ENCODE measurements around the gene CETP.

The CETP gene, protein sequence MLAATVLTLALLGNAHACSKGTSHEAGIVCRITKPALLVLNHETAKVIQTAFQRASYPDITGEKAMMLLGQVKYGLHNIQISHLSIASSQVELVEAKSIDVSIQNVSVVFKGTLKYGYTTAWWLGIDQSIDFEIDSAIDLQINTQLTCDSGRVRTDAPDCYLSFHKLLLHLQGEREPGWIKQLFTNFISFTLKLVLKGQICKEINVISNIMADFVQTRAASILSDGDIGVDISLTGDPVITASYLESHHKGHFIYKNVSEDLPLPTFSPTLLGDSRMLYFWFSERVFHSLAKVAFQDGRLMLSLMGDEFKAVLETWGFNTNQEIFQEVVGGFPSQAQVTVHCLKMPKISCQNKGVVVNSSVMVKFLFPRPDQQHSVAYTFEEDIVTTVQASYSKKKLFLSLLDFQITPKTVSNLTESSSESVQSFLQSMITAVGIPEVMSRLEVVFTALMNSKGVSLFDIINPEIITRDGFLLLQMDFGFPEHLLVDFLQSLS
- 0 to 0.49 (median 0.22) reads per million in 4 experiments for total RNA-seq

- DNase-seq: no peak
These were observed at the start of gene CETP for GRCh38 chr16:56961851-56962281. CETP (plus strand) TSS chr16:56961950; CDS start chr16:56961980, 30 bp downstream.

DNA sequence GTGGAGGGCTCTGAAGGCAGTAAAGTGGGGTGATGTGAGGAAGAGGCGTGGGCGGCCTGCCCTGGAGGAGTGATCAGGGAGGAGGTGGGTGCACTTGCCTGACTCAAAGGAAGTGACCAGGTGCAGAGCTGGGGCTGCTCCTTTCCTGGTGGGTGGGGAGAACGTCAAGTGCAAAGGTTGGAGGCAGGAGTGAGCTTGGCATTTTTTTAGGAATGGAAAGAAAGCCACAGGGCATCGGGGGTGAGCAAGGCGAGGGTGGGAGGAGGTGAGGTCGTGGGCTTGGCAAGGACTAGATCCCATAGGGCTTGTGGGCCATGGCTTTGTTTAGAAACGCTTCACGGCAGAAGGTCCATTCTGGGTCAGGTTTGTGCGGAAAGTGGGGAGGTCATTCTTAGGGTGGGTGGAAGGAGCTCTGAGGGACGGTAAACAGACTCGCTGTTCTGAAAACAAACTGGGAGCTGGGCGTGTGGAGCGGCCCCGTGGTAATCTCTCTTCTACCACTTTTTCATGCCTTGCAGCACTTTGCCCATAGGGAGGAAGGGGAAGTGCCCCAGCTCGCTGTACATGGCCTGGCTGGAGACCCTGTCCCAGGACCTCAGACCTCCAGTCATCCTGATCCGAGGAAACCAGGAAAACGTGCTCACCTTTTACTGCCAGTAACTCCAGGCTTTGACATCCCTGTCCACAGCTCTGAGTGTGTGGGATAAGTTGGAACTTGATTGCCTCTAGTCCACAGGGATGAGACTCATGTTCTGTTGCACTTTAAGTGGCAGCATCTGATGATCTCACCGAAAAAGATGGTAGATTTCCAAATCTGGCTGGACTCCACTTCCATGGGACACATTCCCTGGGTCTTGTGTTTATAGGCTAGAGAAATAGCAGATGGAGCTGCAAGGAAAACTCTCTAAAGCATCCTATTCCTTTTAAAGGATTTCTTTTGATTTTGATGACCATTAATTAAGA is 48.7 kb upstream of the CETP start:
- no peak for DNase-seq

GRCh38 chr16:56914896-56915295 is 46.9 kb upstream of the CETP start:
- DNase-seq: no peak

DNA sequence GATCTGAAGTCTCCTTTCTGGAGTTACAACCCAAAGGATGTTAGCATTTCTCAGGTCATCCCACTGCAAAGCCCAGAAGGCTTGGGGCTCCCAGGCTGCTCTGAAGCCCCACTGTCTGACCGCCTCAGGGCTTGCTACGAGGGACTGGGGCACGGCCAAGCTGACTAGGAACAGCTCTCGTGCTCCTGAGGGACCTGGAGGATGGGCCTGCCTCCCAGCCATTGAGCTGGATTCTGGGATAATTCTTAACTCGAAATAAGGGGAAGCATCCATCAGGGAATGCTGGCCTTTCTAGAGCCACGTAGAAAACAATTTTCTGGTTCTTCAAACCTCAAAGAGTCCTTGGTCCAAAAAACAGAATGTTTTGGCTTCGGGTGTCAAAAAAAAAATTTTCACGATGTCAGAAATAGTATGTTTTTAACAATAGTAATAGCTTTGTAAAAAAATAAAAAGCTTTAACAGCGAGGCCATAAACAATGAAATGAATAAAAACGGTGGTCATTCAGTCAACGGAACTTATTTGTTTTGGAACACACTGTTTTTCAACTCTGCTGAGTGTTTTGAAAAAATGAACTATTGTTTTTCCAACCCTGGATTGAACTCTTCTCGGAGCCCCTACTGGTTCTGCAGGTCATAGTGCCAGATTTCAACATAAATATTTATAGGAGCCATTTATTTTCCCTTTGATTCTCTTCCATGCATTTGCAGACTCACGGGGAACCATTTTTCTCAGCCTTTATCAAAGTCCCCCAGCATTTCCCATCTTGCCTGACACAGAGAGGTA is 46.2 kb upstream of the CETP start:
- no peak for DNase-seq

GRCh38 chr16:56916571-56917403 is 45.0 kb upstream of the CETP start:
- DNase-seq: no peak

- DNase-seq: no peak
These were observed 43.2 kb upstream of the CETP start for GRCh38 chr16:56918467-56919012.

DNA sequence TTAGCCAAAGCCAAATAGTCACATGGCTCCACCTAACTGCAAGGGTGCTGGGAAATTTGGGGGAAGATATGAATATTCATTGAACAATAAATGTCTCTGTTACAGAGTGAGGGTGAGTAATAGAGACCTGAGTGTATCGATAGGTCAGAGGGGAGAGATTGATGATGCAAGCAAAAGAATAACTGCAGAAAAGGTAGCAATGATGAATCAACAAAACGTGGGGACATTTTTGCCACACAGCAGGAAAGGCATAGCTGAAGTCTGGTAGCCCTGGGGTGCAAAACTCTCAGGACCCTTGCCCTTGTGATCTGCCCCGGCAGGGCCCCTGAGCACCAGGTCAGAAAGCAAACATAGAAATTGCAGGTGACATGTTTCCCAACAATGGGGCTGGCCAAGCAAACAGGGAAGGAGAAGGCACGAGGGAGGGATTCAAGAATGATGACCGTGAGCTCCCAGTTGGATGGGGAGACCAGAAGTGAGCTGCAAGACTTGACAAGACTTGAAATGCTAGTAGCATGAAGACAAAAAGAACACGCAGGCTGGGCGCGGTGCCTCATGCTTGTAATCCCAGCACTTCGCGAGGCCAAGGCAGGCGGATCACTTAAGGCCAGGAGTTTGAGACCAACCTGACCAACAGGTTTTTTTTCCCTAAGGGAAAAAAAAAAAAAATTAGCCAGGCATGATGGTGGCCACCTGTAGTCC is 42.5 kb upstream of the CETP start:
- no peak for DNase-seq

DNA sequence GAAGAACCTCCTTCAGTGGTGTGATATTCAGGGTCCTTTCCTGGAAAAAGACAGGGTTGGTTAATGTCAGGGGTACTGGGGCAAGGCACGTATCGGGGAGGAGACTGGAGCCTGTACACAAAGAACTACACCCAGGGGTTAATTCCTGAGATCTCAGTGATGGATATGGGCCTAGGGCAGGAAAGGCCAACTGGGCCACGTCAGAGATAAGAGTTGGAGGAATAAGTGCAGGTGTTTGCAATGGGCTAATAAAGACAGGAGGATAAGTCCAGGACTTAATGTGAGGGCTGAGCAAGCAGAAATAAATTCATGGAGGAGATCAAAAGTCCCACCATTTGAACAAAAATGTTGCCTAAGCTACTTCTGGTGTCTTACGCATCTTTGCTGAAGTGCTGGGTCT is 40.2 kb upstream of the CETP start:
- no peak for DNase-seq

DNA sequence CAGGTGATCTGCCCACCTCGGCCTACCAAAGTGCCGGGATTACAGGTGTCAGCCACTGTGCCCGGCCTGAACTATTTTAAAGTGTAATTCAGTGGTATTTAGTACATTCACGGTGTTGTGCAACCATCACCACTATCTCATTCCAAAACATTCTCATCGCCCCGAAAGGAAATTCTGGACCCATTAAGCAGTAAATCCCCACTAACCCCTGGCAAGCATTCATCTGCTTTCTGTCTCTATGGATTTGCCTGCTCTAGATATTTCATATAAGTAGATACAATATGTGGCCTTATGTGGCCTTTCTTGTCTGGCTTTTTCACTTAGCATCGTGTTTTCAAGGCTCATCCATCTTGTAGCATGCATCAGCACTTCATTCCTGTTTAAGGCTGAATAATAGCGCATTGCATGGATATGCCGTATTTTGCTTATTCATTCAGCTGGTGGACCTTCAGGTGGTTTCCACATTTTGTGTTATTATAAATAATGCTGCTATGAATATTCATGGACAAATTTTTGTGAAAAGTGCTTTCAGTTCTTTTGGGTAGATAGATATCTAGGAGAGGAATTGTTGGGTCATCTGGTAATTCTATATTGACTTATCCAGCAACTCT is 38.2 kb upstream of the CETP start:
- no peak for DNase-seq

DNA sequence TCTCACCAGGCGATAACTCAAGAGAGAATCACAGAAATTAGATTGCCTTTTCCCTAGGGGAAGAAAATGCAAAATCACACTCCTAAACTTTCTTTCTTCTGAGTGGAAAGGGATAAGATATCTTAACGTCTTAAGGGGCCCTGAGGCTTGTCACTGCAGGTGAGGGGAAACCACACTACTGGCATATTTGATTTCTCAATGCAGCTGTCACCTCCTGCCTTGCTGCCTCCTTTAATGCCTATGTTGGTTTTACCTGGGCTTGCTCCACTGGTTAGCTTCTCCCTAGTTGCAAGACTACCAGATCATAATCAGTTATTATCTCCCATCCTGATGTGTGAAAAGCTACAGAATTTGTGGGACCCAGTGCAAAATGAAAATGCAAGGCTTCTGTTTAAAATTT is 34.3 kb upstream of the CETP start:
- no peak for DNase-seq

DNA sequence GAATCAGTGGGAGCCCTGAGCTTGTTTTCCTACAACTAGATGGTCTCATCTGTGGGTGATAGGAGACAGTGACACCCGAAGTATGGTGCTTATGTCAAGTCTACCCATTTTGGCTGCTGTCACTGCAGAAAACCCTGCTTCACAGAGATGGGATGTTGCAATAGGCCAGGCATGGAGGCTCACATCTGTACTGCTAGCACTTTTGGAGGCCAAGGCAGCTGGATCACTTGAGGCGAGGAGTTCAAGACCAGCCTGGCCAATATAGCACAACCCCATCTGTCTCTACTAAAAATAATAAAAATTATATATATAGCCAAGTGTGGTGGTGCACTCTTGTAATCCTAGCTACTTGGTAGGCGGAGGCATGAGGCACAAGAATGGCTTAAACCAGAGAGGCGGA is 32.1 kb upstream of the CETP start:
- DNase-seq: no peak

DNA sequence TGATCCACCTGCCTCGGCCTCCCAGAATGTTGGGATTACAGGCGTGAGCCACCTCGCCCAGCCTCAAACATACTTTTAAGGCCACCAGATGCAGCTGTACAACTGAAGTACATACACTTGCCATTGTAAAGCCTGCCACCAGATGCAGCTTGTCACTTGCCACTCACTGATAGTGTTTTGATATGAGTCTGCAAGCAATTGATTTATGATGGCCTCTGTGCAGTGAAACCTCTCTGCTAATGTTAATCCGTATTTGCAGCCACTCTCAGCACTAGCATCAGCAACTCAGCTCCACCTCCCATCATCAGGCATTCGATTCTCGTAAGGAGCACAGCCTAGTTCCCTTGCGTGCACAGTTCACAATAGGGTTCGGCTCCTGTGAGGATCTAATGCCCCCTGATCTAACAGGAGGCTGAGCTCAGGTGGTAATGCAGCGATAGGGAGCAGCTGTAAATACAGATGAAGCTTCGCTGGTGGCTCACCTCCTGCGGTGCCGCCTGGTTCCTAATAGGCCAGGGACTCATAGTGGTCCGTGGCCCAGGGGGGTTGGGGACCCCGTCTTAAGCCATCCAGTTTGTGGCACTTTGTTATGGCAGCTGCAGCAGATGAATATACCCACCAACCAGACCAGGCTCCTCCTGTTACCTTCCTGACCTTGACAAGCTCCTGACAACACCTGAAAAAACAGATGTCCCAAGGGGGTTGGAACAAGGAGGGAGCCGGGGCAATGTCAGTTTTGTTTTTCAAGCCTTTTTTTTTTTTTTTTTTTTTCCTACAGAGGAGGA is 31.1 kb upstream of the CETP start:
- DNase-seq: no peak

- DNase-seq: no peak
These were observed 30.4 kb upstream of the CETP start for GRCh38 chr16:56931271-56931891.

DNA sequence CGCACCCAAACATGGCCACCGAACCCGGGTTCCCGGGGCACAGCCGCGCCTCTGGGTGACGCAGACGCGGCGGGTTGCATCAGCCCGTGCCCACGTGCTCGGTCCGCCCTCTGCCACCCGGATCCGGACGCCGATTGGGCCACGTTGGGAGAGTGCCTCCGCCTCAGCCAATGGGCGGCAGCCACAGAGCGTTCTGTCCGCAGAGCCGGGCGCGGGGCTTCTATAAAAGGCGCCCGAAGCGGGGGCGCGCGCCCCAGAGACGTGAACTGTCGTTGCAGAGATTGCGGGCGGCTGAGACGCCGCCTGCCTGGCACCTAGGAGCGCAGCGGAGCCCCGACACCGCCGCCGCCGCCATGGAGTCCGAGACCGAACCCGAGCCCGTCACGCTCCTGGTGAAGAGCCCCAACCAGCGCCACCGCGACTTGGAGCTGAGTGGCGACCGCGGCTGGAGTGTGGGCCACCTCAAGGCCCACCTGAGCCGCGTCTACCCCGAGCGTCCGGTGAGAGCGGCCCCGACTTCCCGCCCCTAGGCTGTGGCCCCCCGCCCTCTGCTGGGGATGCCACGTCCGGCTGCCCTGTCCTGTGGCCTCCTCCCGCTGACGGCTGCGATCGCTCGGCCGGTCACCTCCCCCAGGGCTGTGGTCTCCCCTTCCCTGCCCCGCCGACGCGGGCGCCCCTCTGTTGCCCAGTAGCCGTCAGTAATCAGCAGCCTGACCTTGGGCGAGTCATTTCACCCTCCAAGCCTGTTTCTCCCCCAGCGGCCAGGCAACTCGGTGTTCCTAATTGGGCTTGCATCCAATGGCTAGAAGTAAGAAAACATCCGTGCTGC is 29.6 kb upstream of the CETP start, which contains the start of gene HERPUD1:
TSS of gene HERPUD1 (plus strand) at position 251 of the 829 bp plus-strand sequence. CDS start at position 354, 103 bp downstream.
- peak; percentile 98 for DNase-seq

GRCh38 chr16:56932721-56933619 is 28.8 kb upstream of the CETP start:
- DNase-seq: peak; percentile 22

DNA sequence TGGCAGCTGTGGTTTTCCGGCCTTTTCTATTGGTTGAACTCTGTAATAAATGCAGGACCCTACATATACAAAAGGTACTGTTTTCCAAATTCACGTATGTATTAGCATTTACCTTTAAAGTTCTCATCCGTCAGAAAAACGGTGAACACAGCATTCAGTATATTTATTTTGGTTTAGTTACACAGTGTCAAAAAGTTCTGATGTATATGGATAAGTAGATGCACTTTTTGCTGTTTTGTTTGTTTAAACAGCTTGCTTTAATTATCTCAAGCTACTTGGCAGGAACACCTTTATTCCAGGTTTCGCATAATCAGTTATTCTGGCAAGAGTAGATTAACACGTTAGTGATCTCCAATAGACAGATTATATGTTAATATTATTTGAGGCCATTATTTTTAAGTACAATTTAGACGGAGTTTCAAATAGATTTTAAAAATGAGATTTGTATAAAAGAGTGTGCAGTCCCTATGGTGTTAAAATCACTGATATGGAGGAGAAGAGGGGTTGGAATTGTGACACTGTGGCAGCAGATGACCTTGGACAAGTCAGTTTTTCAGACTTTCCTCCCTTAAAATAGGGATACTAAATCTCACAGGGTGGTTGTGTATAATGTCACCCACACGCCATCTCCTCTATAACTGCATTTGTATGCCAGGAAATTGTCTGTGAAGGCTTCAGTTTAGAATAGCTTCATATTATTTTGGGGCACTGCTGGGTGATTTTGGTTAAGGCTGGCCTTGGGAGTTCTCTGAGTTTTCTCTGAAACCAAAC is 27.7 kb upstream of the CETP start:
- DNase-seq: no peak

Data from effector CD8-positive, alpha-beta T cell (primary cell).